Measurements from ENCODE around the gene IFT88. TPM values are rescaled to one million over a fixed set of nuclear protein-coding genes. Genes with fewer than 3 reads are reported as not detected.

Gene IFT88
- total RNA-seq, 1 donor from 2014 or later, result 28.8 TPM

DNA sequence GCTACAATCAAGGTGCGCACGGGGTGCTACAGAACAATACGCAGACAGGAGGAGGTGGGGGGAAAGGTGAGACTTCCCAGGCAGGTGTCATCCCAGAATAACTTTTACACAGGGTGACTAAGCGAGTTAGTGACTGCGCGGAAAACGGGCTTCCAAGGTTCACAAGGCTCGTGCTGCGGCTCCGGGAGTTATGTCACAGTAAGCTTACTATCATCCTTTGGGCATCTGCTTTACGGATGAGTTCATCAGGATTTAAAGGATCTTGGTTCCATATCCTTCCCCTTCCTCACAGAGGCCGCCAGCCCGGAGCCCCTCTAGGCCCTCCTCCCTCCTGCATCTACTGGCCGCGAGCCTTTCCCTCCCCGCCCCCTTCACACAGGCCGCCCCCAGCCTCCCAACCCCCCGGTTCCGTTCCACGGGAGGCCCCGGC, 474 bp upstream of the IFT88 start:
- H3K27me3 Mint-ChIP-seq (ENCODE audit: low read depth), result no peaks in the 10 kb centered on the region
- peak overlapping the region; percentile 93 for H3K4me3 Mint-ChIP-seq
- peaks cover 21% of the 10 kb centered on the region for H3K9me3 Mint-ChIP-seq
- peak overlapping the region; percentile 98 for H3K27ac Mint-ChIP-seq
- peaks cover 13% of the 10 kb centered on the region for H3K4me1 Mint-ChIP-seq
- no peak for TF ChIP-seq CTCF (IDR thresholded peaks at IDR 0.05; ENCODE audit: unreplicated experiment)
- DNase-seq (ENCODE audit: low spot score in 2 of 2, unreplicated experiment in 2 of 2), result no peak
- H3K36me3 Mint-ChIP-seq, result peaks cover 16% of the 10 kb centered on the region

- no peak for TF ChIP-seq CTCF (IDR thresholded peaks at IDR 0.05; ENCODE audit: unreplicated experiment)
- no peak for DNase-seq (ENCODE audit: low spot score in 2 of 2, unreplicated experiment in 2 of 2)
Observed at GRCh38 chr13:20567881-20568528, 1.0 kb downstream of the IFT88 start.

DNA sequence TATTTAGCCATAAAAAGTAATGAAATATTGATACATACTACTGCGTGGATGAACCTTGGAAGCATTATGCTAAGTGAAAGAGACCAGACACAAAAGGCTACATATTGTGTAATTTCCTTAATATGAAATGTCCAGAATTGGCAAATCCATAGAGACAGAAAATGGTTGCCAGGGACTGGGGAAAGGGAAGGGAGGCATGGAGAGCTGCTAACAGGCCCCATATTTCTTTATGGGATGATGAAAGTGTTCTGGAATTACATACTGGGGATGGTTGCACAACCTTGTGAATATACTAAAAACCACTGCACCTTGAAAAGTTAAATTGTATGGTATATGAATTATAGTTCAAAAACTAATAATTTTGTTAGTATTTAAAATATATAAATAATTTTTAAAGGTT, 3.6 kb downstream of the IFT88 start:
- no peak for DNase-seq (ENCODE audit: low spot score in 2 of 2, unreplicated experiment in 2 of 2)

More at GRCh38 chr13:20567881-20568528, 1.0 kb downstream of the IFT88 start:
- Mint-ChIP-seq H3K27ac (peak overlapping the region; percentile 97), H3K36me3 (peaks cover 23% of the 10 kb centered on the region), H3K4me3 (peak overlapping the region; percentile 93), H3K4me1 (peaks cover 13% of the 10 kb centered on the region), H3K9me3 (peaks cover 17% of the 10 kb centered on the region), H3K27me3 (ENCODE audit: low read depth) (no peaks in the 10 kb centered on the region)

GRCh38 chr13:20571676-20572075, 4.7 kb downstream of the IFT88 start:
- no peak for TF ChIP-seq CTCF (IDR thresholded peaks at IDR 0.05; ENCODE audit: unreplicated experiment)
- DNase-seq (ENCODE audit: low spot score in 2 of 2, unreplicated experiment in 2 of 2), result no peak
- no peak overlapping the region for H3K4me3 Mint-ChIP-seq
- peaks cover 43% of the 10 kb centered on the region for H3K36me3 Mint-ChIP-seq
- H3K4me1 Mint-ChIP-seq, result peaks cover 9% of the 10 kb centered on the region
- no peak overlapping the region for H3K27ac Mint-ChIP-seq
- no peaks in the 10 kb centered on the region for H3K27me3 Mint-ChIP-seq (ENCODE audit: low read depth)
- H3K9me3 Mint-ChIP-seq, result peaks cover 22% of the 10 kb centered on the region

More for the DNA sequence above, 3.6 kb downstream of the IFT88 start:
- Mint-ChIP-seq H3K9me3 (peaks cover 12% of the 10 kb centered on the region), H3K4me3 (no peak overlapping the region), H3K27ac (no peak overlapping the region), H3K27me3 (ENCODE audit: low read depth) (no peaks in the 10 kb centered on the region), H3K4me1 (peaks cover 13% of the 10 kb centered on the region), H3K36me3 (peaks cover 31% of the 10 kb centered on the region)
- TF ChIP-seq CTCF (IDR thresholded peaks at IDR 0.05; ENCODE audit: unreplicated experiment), result no peak

DNA sequence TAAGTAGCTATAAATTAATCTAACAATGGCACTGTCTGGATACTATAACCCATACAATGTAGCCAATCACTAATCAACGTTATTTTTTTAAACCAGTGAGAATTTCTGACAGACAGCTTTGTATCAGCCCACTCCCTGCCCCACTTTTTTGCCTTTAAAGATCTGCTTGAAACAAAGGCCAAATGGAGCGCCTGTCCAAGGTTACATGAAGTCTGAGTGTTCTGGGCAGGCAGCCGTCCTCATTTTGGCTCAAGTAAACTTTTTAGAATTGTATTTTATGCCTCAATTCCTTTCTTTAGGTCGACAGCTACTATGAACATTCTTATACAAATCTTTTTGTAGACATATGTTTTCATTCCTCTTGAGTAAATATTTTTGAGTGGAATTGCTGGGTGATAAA, 6.2 kb downstream of the IFT88 start:
- H3K9me3 Mint-ChIP-seq, result peaks cover 32% of the 10 kb centered on the region
- no peak overlapping the region for H3K4me3 Mint-ChIP-seq
- H3K4me1 Mint-ChIP-seq, result peaks cover 2% of the 10 kb centered on the region
- H3K27me3 Mint-ChIP-seq (ENCODE audit: low read depth), result no peaks in the 10 kb centered on the region
- DNase-seq (ENCODE audit: low spot score in 2 of 2, unreplicated experiment in 2 of 2), result no peak
- TF ChIP-seq CTCF (IDR thresholded peaks at IDR 0.05; ENCODE audit: unreplicated experiment), result no peak
- H3K36me3 Mint-ChIP-seq, result peaks cover 54% of the 10 kb centered on the region
- no peak overlapping the region for H3K27ac Mint-ChIP-seq
